Cardiac muscle cell (in vitro differentiated cells and primary cell): ENCODE results near the gene NRM. TPM values are rescaled to one million over a fixed set of nuclear protein-coding genes. Genes with fewer than 3 reads are reported as not detected.

ENCODE experiments used
- DNase-seq, 2 donors: peaks; one replicate each; pipeline versions ENCODE4 v3.0.0 to v3.0.0-alpha.2; 2010 to 2017; ENCODE audit warnings: low read depth in 1 of 2, low spot score in 1 of 2
- H3K27ac ChIP-seq: fragments of 200-600 bp; sonication (generic); 2 replicates; pipeline ENCODE4 v1.5.1; 2016
- H3K27me3 ChIP-seq: fragments of 200-600 bp; sonication (generic); 2 replicates; pipeline ENCODE4 v1.6.0; 2016; ENCODE audit warnings: control low read depth
- H3K36me3 ChIP-seq: fragments of 200-600 bp; sonication (generic); 2 replicates; pipeline ENCODE4 v1.5.1; 2016; ENCODE audit warnings: control low read depth
- H3K4me1 ChIP-seq: fragments of 200-600 bp; sonication (generic); 2 replicates; pipeline ENCODE4 v1.8.1; 2017; ENCODE audit warnings: low read depth, mild to moderate bottlenecking, mixed run types
- H3K4me3 ChIP-seq: fragments of 200-600 bp; sonication (generic); 2 replicates; pipeline ENCODE4 v1.5.1; 2016; ENCODE audit warnings: mild to moderate bottlenecking
- H3K9me3 ChIP-seq: fragments of 200-600 bp; sonication (generic); 2 replicates; pipeline ENCODE4 v1.5.1; 2017; ENCODE audit warnings: low read depth, mild to moderate bottlenecking, control low read depth
- CTCF ChIP-seq: IDR thresholded peaks from 2 replicates; pipeline ENCODE4 v1.5.1; 2012; ENCODE audit warnings: low read depth, mild to moderate bottlenecking, low read length
- polyA plus RNA-seq: library from polyadenylated mRNA; unstranded; fragments of >200 nt; fragmentation: Nextera tagmentation; extraction: Ambion mirVana; gene quantifications from 2 replicates; pipeline ENCODE4 v1.2.1, GENCODE V29; 2016
- total RNA-seq: library from RNA; depleted of rRNA; stranded (reverse); fragments of >200 nt; gene quantifications from 2 replicates; pipeline ENCODE4 v1.2.3, GENCODE V29; 2016

The NRM gene
- total and polyA plus RNA-seq, 2 experiments from 2014 or later, result 17.2 to 29.1 TPM

- Histone ChIP-seq H3K27ac (peak overlapping the region; percentile 74), H3K27me3 (no peaks in the 10 kb centered on the region), H3K36me3 (peaks cover 23% of the 10 kb centered on the region), H3K9me3 (no peaks in the 10 kb centered on the region), H3K4me1 (peaks cover 6% of the 10 kb centered on the region), H3K4me3 (peak overlapping the region; percentile 50)
- DNase-seq, result no peak
- no peak for TF ChIP-seq CTCF
Observed at GRCh38 chr6:30716879-30717128, 26.0 kb upstream of the NRM start.

- Histone ChIP-seq H3K36me3 (peaks cover 41% of the 10 kb centered on the region), H3K4me1 (peaks cover 2% of the 10 kb centered on the region), H3K27me3 (no peaks in the 10 kb centered on the region), H3K4me3 (no peak overlapping the region), H3K27ac (no peak overlapping the region), H3K9me3 (no peaks in the 10 kb centered on the region)
- TF ChIP-seq CTCF, result no peak
- DNase-seq, result no peak
Observed at GRCh38 chr6:30714263-30714662, 23.5 kb upstream of the NRM start.

DNA sequence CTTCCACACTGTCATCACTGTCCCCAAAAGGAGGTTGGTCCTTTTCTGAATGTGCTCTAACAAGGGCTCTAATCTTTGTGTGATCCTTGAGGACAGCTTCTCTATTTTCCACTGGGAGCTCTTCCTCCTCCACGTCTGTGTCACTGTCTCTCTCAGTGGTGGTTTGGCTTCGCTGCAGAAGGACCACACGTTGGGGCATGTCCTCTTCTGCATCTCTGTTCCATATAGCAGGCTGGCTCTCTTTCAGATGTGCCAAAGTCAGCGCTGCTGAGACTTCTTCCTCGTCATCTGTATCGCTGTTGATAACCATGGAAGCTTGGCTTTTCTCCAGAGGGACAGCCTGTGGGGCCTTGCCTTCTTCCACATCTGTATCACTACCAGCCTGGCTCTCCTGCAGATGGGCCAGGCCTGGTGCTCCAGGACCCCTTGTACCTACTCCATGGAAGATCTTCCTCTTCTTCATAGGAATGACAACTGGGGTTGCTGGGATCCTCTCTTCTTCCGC, 21.7 kb upstream of the NRM start:
- TF ChIP-seq CTCF, result no peak
- H3K4me3 ChIP-seq, result no peak overlapping the region
- no peaks in the 10 kb centered on the region for H3K9me3 ChIP-seq
- no peak overlapping the region for H3K27ac ChIP-seq
- H3K27me3 ChIP-seq, result no peaks in the 10 kb centered on the region
- H3K4me1 ChIP-seq, result no peaks in the 10 kb centered on the region
- H3K36me3 ChIP-seq, result peaks cover 42% of the 10 kb centered on the region
- DNase-seq, result no peak

GRCh38 chr6:30711758-30712380, 21.1 kb upstream of the NRM start:
- Histone ChIP-seq H3K4me1 (no peaks in the 10 kb centered on the region), H3K4me3 (no peak overlapping the region), H3K27me3 (no peaks in the 10 kb centered on the region), H3K9me3 (no peaks in the 10 kb centered on the region), H3K27ac (no peak overlapping the region), H3K36me3 (peaks cover 45% of the 10 kb centered on the region)
- no peak for TF ChIP-seq CTCF
- DNase-seq, result no peak

- H3K4me1 ChIP-seq, result no peaks in the 10 kb centered on the region
- no peaks in the 10 kb centered on the region for H3K27me3 ChIP-seq
- H3K9me3 ChIP-seq, result no peaks in the 10 kb centered on the region
- no peak overlapping the region for H3K4me3 ChIP-seq
- no peak for DNase-seq
- no peak overlapping the region for H3K27ac ChIP-seq
- TF ChIP-seq CTCF, result no peak
- peaks cover 44% of the 10 kb centered on the region for H3K36me3 ChIP-seq
Observed at GRCh38 chr6:30709101-30709868, 18.5 kb upstream of the NRM start.
